ENCODE results near the gene SLC12A3.

The SLC12A3 gene

DNA sequence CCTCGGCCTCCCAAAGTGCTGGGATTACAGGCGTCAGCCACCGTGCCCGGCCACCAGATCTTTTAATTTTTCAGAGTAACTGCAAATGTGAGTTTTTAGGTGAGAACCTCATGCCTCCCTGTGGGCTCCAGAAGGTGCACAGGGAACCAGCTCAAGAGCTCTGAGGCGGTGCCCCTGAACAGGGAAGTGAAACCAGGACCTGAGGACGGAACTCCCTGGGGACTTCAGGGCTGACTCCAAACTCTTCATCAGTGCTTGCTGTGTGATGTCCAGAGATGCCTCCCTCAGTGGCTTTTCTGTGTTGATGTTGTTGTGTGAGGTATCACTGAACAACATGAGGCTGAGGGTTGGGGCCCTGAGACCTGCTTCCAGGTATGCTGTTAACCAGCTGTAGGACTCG is 23.8 kb downstream of the SLC12A3 start:
- Mint-ChIP-seq H3K4me3 (peak overlapping the region; percentile 30), H3K4me1 (peaks cover 47% of the 10 kb centered on the region), H3K27me3 (no peaks in the 10 kb centered on the region), H3K27ac (peak overlapping the region; percentile 81), H3K9me3 (no peaks in the 10 kb centered on the region), H3K36me3 (peaks cover 6% of the 10 kb centered on the region)
- ATAC-seq = peak; percentile 94

DNA sequence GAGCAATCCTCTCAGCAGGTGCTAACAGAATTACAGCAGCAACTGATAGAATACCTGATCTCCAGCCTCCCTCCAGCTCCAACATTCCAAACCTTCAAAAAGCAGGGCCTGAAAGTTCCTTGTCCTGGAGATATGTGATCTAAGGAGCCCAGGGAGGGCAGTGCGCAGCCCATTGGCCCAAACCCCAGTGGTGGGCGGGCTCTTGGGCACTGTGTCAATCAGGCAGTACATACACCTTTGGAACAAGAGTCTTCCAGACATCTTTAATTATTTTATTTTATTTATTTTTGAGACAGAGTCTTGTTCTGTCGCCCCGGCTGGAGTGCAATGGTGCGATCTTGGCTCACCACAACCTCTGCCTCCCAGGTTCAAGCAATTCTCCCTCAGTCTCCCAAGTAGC is 24.2 kb downstream of the SLC12A3 start:
- Mint-ChIP-seq H3K27ac (peak overlapping the region; percentile 81), H3K36me3 (peaks cover 6% of the 10 kb centered on the region), H3K4me3 (peak overlapping the region; percentile 30), H3K9me3 (no peaks in the 10 kb centered on the region), H3K27me3 (no peaks in the 10 kb centered on the region), H3K4me1 (peaks cover 47% of the 10 kb centered on the region)
- ATAC-seq = peak; percentile 49

DNA sequence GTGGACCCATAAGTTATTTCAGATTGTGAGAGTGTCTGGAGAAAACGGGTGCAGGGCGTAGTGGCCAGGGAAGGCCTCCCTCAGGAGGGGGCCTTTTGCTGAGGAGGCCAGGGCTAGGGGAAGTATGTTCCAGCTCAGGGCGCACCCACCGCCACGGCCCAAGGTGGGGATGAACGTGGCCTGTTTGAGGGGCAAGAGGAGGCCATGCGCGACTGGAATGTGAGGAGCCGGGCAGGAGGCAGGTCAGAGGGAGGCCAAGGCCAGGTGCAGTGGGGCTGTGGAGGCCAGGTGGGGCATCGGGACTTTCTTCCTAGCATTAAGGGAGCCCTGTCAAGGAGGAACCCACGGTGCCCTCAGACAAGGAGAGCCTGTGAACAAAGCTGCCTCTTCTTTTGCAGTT is 26.7 kb downstream of the SLC12A3 start:
- peak overlapping the region; percentile 70 for H3K27ac Mint-ChIP-seq
- ATAC-seq = no peak
- H3K27me3 Mint-ChIP-seq = no peaks in the 10 kb centered on the region
- H3K4me3 Mint-ChIP-seq = no peak overlapping the region
- no peaks in the 10 kb centered on the region for H3K9me3 Mint-ChIP-seq
- H3K4me1 Mint-ChIP-seq = peaks cover 41% of the 10 kb centered on the region
- peaks cover 7% of the 10 kb centered on the region for H3K36me3 Mint-ChIP-seq

DNA sequence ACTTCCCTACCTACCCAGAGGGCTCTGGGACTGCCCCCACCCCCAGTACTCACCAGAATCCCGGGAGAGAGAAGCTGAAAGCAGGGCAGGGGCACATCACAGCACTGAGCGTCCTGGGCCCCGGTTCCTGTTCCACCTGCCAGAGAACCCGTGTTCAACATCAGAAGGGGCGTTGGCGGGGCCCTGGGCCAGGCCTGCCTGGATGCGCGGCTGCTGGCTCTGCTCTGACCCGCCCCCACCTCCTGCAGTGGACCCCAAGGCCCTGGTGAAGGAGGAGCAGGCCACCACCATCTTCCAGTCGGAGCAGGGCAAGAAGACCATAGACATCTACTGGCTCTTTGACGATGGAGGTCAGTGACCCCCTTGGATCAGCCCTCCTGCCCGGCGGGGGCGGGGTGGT is 27.7 kb downstream of the SLC12A3 start:
- no peak for ATAC-seq
- Mint-ChIP-seq H3K27ac (peak overlapping the region; percentile 70), H3K27me3 (no peaks in the 10 kb centered on the region), H3K4me1 (peaks cover 49% of the 10 kb centered on the region), H3K36me3 (peaks cover 12% of the 10 kb centered on the region), H3K9me3 (no peaks in the 10 kb centered on the region), H3K4me3 (no peak overlapping the region)

DNA sequence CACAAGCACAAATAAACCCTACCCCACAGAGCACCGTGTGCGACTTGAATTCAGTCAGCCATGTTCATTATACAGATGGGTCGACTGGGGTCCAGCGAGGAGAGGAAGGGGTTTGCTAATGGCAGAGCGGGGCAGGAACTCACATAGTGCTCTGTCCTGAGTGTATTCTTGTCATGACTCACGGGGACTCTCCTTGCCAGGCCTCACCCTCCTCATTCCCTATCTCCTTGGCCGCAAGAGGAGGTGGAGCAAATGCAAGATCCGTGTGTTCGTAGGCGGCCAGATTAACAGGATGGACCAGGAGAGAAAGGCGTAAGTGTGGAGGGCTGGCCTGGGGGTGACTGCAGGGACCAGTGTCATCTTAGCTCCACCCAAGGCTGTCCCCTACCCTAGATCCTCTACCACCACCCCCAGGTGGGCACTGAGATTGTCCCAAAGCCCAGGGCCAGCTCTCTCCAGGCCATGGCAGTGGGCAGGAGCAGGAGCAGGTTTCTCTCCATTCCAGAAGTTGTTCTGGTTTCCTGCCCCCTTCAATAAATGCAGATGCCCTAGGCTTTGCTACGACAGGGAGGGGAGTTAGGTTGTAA is 29.4 kb downstream of the SLC12A3 start:
- H3K36me3 Mint-ChIP-seq = peaks cover 13% of the 10 kb centered on the region
- H3K27me3 Mint-ChIP-seq = no peaks in the 10 kb centered on the region
- no peak for ATAC-seq
- no peak overlapping the region for H3K4me3 Mint-ChIP-seq
- no peak overlapping the region for H3K27ac Mint-ChIP-seq
- peaks cover 49% of the 10 kb centered on the region for H3K4me1 Mint-ChIP-seq
- no peaks in the 10 kb centered on the region for H3K9me3 Mint-ChIP-seq

DNA sequence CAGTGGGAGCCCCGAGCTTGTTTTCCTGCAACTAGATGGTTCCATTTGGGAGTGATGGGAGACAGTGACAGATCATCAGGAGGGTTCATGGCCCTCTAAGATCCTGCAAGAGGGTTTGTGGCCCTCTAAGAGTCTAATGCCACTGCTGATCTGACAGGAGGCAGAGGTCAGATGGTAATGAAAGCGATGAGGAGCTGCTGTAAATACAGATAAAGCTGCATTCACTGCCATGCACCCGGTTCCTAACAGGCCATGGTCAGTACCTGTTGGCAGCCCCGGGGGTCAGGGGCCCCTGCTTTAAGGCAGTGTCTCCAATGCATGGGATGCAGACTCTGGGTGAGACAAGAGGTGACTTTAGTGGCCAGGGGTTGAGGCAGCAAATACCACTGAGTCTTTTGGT is 30.8 kb downstream of the SLC12A3 start:
- H3K4me3 Mint-ChIP-seq = no peak overlapping the region
- no peaks in the 10 kb centered on the region for H3K9me3 Mint-ChIP-seq
- H3K27ac Mint-ChIP-seq = no peak overlapping the region
- H3K4me1 Mint-ChIP-seq = peaks cover 56% of the 10 kb centered on the region
- no peaks in the 10 kb centered on the region for H3K27me3 Mint-ChIP-seq
- ATAC-seq = no peak
- H3K36me3 Mint-ChIP-seq = peaks cover 21% of the 10 kb centered on the region

DNA sequence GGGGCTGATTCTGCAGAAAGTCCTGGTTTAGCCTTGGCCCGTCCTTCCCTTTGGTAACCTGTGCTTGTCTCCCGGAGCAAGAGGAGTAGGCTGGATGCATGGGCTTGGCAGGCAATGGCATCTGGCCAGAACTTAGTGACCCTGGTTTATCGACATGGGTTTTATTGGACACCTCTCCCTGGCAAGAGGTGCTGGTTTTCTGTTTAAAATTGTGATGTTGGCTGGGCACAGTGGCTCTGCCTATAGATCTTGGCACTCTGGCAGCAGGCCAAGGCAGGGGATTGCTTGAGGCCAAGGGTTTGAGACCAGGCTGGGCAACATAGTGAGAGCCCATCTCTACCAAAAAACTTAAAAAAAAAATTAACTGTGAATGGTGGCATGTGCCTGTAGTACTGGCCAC is 31.2 kb downstream of the SLC12A3 start:
- H3K36me3 Mint-ChIP-seq = peaks cover 23% of the 10 kb centered on the region
- no peaks in the 10 kb centered on the region for H3K27me3 Mint-ChIP-seq
- H3K9me3 Mint-ChIP-seq = no peaks in the 10 kb centered on the region
- no peak overlapping the region for H3K27ac Mint-ChIP-seq
- H3K4me3 Mint-ChIP-seq = no peak overlapping the region
- ATAC-seq = no peak
- H3K4me1 Mint-ChIP-seq = peaks cover 56% of the 10 kb centered on the region

DNA sequence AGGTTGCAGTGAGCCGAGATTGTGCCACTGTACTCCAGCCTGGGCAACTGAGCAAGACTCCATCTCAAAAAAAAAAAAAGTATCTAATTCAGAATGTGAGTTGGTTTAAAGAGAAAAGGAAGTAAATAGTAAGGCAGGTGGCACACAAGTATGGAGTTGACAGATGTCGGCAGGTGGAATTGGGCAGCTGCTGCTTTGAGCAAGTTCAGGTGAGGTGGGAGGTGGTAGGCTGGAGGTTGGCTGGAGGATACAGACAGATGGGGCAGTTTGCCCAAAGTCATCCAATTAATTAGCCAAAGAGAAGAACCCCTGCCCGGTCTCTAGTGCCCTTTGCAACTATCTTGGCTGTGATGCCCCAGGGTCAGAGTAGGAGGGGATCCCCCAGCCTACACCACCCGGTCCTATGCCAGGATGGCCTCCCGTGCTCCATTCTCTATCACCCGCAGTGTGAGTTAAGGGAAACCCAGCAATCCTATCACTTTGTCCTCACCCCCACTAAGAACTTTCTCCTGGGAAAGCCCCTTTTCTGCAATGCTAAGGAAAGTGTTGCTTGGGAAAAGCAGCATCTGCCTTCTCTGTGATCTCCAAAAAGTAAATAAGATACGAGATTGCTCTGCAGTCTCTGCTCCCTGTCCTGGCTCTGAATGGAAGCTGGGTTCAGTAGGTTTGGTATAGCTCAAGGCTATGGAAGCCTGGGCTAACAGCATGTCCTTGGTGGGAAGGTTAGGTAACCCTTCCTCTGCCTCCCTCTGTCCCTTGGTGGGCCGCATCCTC is 32.2 kb downstream of the SLC12A3 start:
- Mint-ChIP-seq H3K9me3 (no peaks in the 10 kb centered on the region), H3K4me3 (no peak overlapping the region), H3K4me1 (peaks cover 55% of the 10 kb centered on the region), H3K36me3 (peaks cover 31% of the 10 kb centered on the region), H3K27me3 (no peaks in the 10 kb centered on the region), H3K27ac (peak overlapping the region; percentile 80)
- no peak for ATAC-seq

DNA sequence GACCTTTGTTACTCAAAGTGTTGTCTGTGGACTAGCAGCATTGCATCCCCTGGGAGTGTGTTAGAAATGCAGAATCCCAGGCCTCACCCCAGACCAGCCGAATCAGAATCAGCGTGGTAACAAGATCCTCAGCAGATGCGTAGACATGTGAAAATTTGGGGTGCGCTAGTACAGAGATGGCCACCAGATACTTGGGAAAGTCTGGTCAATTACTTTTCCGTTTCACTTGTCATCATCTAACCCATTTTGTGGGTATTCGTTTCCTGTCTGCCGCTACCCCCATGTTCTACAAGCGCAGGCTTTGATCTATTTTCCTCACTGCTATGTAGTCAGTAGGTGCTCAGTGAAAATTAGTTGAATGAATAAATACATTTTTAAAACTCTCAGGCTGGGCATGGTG is 33.8 kb downstream of the SLC12A3 start:
- peaks cover 42% of the 10 kb centered on the region for H3K36me3 Mint-ChIP-seq
- H3K27ac Mint-ChIP-seq = peak overlapping the region; percentile 80
- ATAC-seq = peak; percentile 72
- H3K9me3 Mint-ChIP-seq = no peaks in the 10 kb centered on the region
- H3K4me1 Mint-ChIP-seq = peaks cover 53% of the 10 kb centered on the region
- peak overlapping the region; percentile 43 for H3K4me3 Mint-ChIP-seq
- no peaks in the 10 kb centered on the region for H3K27me3 Mint-ChIP-seq

DNA sequence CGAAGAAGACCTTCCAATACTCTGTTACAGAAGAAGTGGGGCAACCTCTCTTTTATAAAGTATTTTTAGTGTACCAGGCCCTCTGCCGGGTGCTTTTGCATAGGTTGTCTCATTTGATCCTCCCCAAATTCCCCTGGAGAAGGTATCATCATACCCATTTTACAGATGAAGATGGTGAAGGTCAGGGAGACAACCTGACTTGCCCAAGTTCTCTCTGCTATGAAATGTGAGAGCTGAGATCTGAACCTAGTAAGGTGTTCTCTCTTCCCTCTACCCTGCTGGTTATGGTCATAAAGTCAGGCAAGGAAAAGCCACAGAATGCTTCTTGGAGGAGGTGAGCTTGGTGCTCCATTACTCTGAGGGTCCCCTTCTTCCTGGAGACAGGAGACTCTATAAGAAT is 38.9 kb downstream of the SLC12A3 start:
- Mint-ChIP-seq H3K27ac (peak overlapping the region; percentile 33), H3K4me1 (peaks cover 31% of the 10 kb centered on the region)

DNA sequence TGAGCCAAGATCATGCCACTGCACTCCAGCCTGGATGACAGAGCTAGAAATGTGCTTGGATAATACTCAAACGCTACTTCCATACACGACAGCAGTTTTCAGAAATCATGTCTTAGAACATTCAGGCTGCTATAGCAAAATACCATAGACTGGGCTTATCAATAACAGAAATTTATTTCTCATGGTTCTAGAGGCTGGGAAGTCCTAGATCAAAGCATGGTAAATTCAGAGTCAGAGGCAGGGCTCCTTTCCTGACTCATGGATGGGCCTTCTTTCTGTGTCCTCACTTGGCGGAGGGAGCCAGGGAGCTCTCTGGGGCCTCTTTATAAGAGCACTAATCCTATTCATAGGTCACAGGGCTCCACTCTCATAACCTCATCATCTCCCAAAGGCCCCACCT is 42.4 kb downstream of the SLC12A3 start:
- no peak overlapping the region for H3K4me3 Mint-ChIP-seq
- ATAC-seq = no peak
- H3K27ac Mint-ChIP-seq = peak overlapping the region; percentile 90
- H3K36me3 Mint-ChIP-seq = peaks cover 22% of the 10 kb centered on the region
- no peaks in the 10 kb centered on the region for H3K9me3 Mint-ChIP-seq
- peaks cover 32% of the 10 kb centered on the region for H3K4me1 Mint-ChIP-seq
- no peaks in the 10 kb centered on the region for H3K27me3 Mint-ChIP-seq

More for the DNA sequence above, 38.9 kb downstream of the SLC12A3 start:
- Mint-ChIP-seq H3K4me3 (no peak overlapping the region), H3K36me3 (peaks cover 50% of the 10 kb centered on the region), H3K27me3 (no peaks in the 10 kb centered on the region), H3K9me3 (no peaks in the 10 kb centered on the region)
- ATAC-seq = no peak

DNA sequence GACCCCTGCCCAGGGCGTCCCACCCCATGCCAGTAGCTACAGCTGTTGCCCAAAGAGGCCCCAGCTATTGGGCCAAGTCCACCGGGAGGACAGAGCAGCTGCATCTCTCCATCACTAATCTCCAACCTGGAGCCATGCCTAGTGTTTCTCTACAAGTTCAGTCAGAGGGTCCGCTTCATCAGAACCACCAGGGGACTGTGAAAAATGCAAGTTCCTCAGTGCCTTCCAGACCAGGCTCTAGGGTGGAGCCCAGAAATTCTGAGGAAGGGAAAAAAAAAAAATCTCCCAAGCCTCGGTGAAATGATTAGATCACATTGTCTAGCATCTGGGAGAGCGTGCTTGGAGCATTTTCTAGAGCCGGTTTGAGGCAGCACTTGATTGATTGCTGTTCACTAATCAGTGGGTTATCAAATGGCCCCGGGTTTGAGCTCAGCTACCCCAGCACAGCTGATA is 44.5 kb downstream of the SLC12A3 start:
- peaks cover 53% of the 10 kb centered on the region for H3K4me1 Mint-ChIP-seq
- peak overlapping the region; percentile 90 for H3K27ac Mint-ChIP-seq
- no peaks in the 10 kb centered on the region for H3K27me3 Mint-ChIP-seq
- peaks cover 18% of the 10 kb centered on the region for H3K36me3 Mint-ChIP-seq
- ATAC-seq = no peak
- H3K4me3 Mint-ChIP-seq = no peak overlapping the region
- H3K9me3 Mint-ChIP-seq = peaks cover 3% of the 10 kb centered on the region

DNA sequence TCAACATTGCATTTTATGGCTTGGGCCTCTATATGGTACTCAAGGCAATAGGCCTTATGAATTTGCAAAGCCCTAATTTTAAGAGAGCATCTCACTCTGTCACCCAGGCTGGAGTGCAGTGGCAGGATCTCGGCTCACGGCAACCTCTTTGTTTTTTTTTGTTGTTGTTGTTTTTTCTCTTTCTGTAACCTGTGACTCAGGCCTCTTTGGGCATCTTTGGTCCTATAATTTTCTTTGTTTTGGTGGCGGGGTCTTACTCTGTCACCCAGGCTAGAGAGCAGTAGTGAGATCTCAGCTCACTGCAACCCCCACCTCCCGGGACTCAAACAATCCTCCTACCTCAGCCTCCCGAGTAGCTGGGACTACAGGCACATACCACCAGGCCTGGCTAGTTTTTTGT is 45.1 kb downstream of the SLC12A3 start:
- Mint-ChIP-seq H3K4me1 (peaks cover 57% of the 10 kb centered on the region), H3K27me3 (no peaks in the 10 kb centered on the region), H3K9me3 (peaks cover 4% of the 10 kb centered on the region), H3K4me3 (peak overlapping the region; percentile 15), H3K27ac (peak overlapping the region; percentile 90), H3K36me3 (peaks cover 21% of the 10 kb centered on the region)
- ATAC-seq = no peak

DNA sequence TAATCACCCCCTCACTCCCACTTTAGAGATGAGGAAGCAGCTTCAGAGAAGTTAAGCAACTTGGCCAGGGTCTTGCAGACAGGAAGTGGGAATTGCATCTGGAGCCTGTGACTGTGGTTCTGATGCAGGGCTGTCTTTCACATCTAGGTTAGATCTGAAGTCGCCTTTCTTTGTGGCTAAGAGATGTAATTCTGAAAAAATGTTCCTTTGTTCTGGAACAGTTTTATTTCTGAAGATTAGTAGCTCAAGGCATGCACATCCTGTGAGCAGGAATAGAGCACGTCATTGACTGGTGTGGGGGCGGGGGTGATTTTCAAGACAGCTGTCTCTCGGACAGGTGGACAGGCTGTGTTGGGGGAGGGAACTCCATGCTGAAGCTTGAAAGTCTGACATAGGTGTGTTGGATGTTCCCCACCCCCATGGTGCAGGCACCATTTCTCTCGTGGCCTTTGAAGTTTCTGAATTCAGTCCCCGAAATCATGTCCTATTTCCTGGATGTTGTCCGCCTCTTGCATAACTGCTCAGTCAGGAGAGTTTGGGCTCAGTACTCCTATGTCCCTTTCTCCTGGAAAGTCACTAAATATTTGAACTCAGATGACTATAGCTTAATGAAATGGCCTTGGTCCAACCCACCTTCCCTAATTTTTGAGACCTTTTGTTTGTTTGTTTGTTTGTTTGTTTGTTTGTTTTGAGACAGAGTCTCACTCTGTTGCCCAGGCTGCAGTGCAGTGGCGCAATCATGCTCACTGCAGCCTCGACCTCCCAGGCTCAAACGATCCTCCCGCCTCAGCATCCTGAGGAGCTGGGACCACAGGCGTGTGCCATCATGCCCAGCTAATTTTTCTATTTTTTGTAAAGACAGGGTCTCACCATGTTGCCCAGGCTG is 45.9 kb downstream of the SLC12A3 start:
- peak overlapping the region; percentile 90 for H3K27ac Mint-ChIP-seq
- peak; percentile 18 for ATAC-seq
- H3K36me3 Mint-ChIP-seq = peaks cover 21% of the 10 kb centered on the region
- peak overlapping the region; percentile 54 for H3K4me3 Mint-ChIP-seq
- H3K9me3 Mint-ChIP-seq = peaks cover 4% of the 10 kb centered on the region
- H3K27me3 Mint-ChIP-seq = no peaks in the 10 kb centered on the region
- H3K4me1 Mint-ChIP-seq = peaks cover 59% of the 10 kb centered on the region

All from stimulated activated memory B cell treated with anti-CD40 and anti-IgM and Interleukin-4, amounts not matched to agents 10 μg/mL and 1 μg/mL and 100 μg/mL, for 72 hours (primary cell).